Activated CD8-positive, alpha-beta memory T cell treated with anti-CD3 and anti-CD28 coated beads, Interleukin-2, amount 50 U/mL, for 48 hours (primary cell): ENCODE measurements around the gene SLC1A1.
A peak's percentile ranks its signal among the peaks of the same experiment; 100 is the strongest.
"Not testable (repeated sequence)": the region's sequence is repeated elsewhere in the genome, so short reads cannot be mapped to it uniquely, and the experiment has no call there.

Experiments
- DNase-seq: peaks from one replicate; pipeline ENCODE4 v3.0.0-alpha.2; 2020

The SLC1A1 gene

GRCh38 chr9:4581861-4582565, 91.7 kb downstream of the SLC1A1 start:
- DNase-seq: no peak

- DNase-seq: no peak
These were observed 92.7 kb downstream of the SLC1A1 start for GRCh38 chr9:4583001-4583400.

GRCh38 chr9:4584636-4585035, 94.4 kb downstream of the SLC1A1 start:
- no peak for DNase-seq

GRCh38 chr9:4585135-4585534, 94.9 kb downstream of the SLC1A1 start:
- no peak for DNase-seq

GRCh38 chr9:4588721-4589120, 98.5 kb downstream of the SLC1A1 start:
- no peak for DNase-seq

GRCh38 chr9:4590430-4591122, 100.3 kb downstream of the SLC1A1 start:
- no peak for DNase-seq

GRCh38 chr9:4591123-4591500, 100.8 kb downstream of the SLC1A1 start:
- no peak for DNase-seq

- DNase-seq: no peak
These were observed 102.0 kb downstream of the SLC1A1 start for GRCh38 chr9:4592295-4592694.

- DNase-seq: no peak
These were observed 102.6 kb downstream of the SLC1A1 start for GRCh38 chr9:4592886-4593285.

GRCh38 chr9:4594545-4594944, 104.3 kb downstream of the SLC1A1 start:
- no peak for DNase-seq

- DNase-seq: no peak
These were observed 104.7 kb downstream of the SLC1A1 start for GRCh38 chr9:4594994-4595393.

GRCh38 chr9:4596165-4596922, 106.1 kb downstream of the SLC1A1 start:
- DNase-seq: no peak

GRCh38 chr9:4600368-4600767, 110.1 kb downstream of the SLC1A1 start:
- DNase-seq: no peak

GRCh38 chr9:4603830-4604229, 113.6 kb downstream of the SLC1A1 start:
- DNase-seq: no peak

- peak; percentile 71 for DNase-seq
These were observed 114.4 kb downstream of the SLC1A1 start for GRCh38 chr9:4604678-4605095.

GRCh38 chr9:4606033-4606432, 115.8 kb downstream of the SLC1A1 start:
- not testable (repeated sequence) for DNase-seq

- DNase-seq: no peak
These were observed 124.4 kb downstream of the SLC1A1 start for GRCh38 chr9:4614627-4615026.

GRCh38 chr9:4615251-4615650, 125.0 kb downstream of the SLC1A1 start:
- no peak for DNase-seq

- no peak for DNase-seq
These were observed 125.5 kb downstream of the SLC1A1 start for GRCh38 chr9:4615778-4616177.

- DNase-seq: no peak
These were observed 127.5 kb downstream of the SLC1A1 start for GRCh38 chr9:4617752-4618151.

GRCh38 chr9:4618700-4619099, 128.4 kb downstream of the SLC1A1 start:
- no peak for DNase-seq

- DNase-seq: no peak
These were observed 129.9 kb downstream of the SLC1A1 start for GRCh38 chr9:4620057-4620765.

- no peak for DNase-seq
These were observed 130.8 kb downstream of the SLC1A1 start for GRCh38 chr9:4620881-4621555.
